Thyroid gland (tissue), 4 donors: ENCODE data around the gene WDR59. TPM values are rescaled to one million over a fixed set of nuclear protein-coding genes. Genes with fewer than 3 reads are reported as not detected.

Experiments used
- DNase-seq, 2 donors: peaks; one replicate each; pipeline ENCODE4 v3.0.0-alpha.2; 2019
- H3K27ac ChIP-seq, 3 donors: fragments of 200-600 bp; sonication (generic); 1 replicate in 2 of 3; 2 replicates in 1 of 3; pipeline ENCODE4 v1.5.1; 2016 to 2019; ENCODE audit warnings: mild to moderate bottlenecking in 1 of 3, moderate library complexity in 1 of 3
- H3K27me3 ChIP-seq: fragments of 200-600 bp; sonication (generic); one replicate; pipeline ENCODE4 v1.5.1; 2019
- H3K36me3 ChIP-seq, 2 donors: fragments of 200-600 bp; sonication (generic); one replicate each; pipeline ENCODE4 v1.5.1; 2016 to 2019
- H3K4me1 ChIP-seq, 2 donors: fragments of 200-600 bp; sonication (generic); one replicate each; pipeline ENCODE4 v1.5.1; 2017 to 2019
- H3K4me3 ChIP-seq, 3 donors: fragments of 200-600 bp; sonication (generic); replicated peaks in 1 of 3; 1 replicate in 2 of 3; 2 replicates in 1 of 3; pipeline ENCODE4 v1.5.1; 2016; ENCODE audit warnings: mild to moderate bottlenecking in 1 of 3
- H3K9me3 ChIP-seq: fragments of 200-600 bp; sonication (generic); one replicate; pipeline ENCODE4 v1.5.1; 2017
- CTCF ChIP-seq, 6 experiments: fragments of 200-600 bp in 3 of 6; fragments of 450-650 bp in 3 of 6; sonication (generic) in 3 of 6; IDR thresholded peaks; one replicate each; pipeline ENCODE4 v1.5.1; 2016 to 2019; ENCODE audit warnings: antibody characterized with exemption in 6 of 6, mild to moderate bottlenecking in 2 of 6, inconsistent platforms in 1 of 6, moderate library complexity in 1 of 6
- POLR2A ChIP-seq, 2 donors: fragments of 450-650 bp; IDR thresholded peaks; one replicate each; pipeline ENCODE4 v1.6.1; 2017; ENCODE audit warnings: antibody characterized with exemption in 2 of 2, mild to moderate bottlenecking in 2 of 2, moderate library complexity in 1 of 2
- WGBS, 2 donors: methylation state at CpG; one replicate each; pipeline ENCODE4 v1.1.5; 2017; 5-methylcytosine and 5-hydroxymethylcytosine counted together
- intact Hi-C: fragments of 100-400 bp; cut with DNase I; formaldehyde crosslinking; loops from one replicate; pipeline ENCODE4 v1.15.1; 2023
- total RNA-seq, 4 donors: library from RNA; depleted of rRNA; stranded (reverse); fragments of >200 nt; gene quantifications; one replicate each; pipeline ENCODE4 v1.2.3, GENCODE V29; 2016

Gene WDR59
- total RNA-seq, 4 donors from 2014 or later = 40.2 to 55.8 (median 46.9) TPM

- intact Hi-C loops = no loop called here
- peak overlapping the region; percentile 69 to 92 (median 87) for H3K27ac ChIP-seq
- TF ChIP-seq POLR2A (IDR thresholded peaks at IDR 0.05) (peak in 1 of 2 donors; percentile 6), CTCF (IDR thresholded peaks at IDR 0.05) (no peak)
- H3K36me3 ChIP-seq = no peaks in the 10 kb centered on the region
- peaks cover 55 to 60% of the 10 kb centered on the region in 2 donors for H3K4me1 ChIP-seq
- H3K27me3 ChIP-seq = no peaks in the 10 kb centered on the region
- WGBS, 2 donors = 51 to 53% methylated on average over 8 of the region's 8 CpGs
- no peaks in the 10 kb centered on the region for H3K9me3 ChIP-seq
- DNase-seq = no peak
- H3K4me3 ChIP-seq = no peak overlapping the region
Observed at GRCh38 chr16:75012380-75013081, 27.6 kb upstream of the WDR59 start.

- TF ChIP-seq CTCF (IDR thresholded peaks at IDR 0.05) (no peak), POLR2A (IDR thresholded peaks at IDR 0.05) (no peak)
- peak overlapping the region; percentile 69 to 92 (median 87) for H3K27ac ChIP-seq
- DNase-seq = no peak
- no peak overlapping the region for H3K4me3 ChIP-seq
- WGBS, 2 donors = 43 to 47% methylated on average over 3 of the region's 3 CpGs
- H3K27me3 ChIP-seq = no peaks in the 10 kb centered on the region
- intact Hi-C loops = no loop called here
- H3K36me3 ChIP-seq = no peaks in the 10 kb centered on the region
- H3K4me1 ChIP-seq = peaks cover 53 to 63% of the 10 kb centered on the region in 2 donors
- no peaks in the 10 kb centered on the region for H3K9me3 ChIP-seq
Observed at GRCh38 chr16:75011634-75012307, 26.8 kb upstream of the WDR59 start.

GRCh38 chr16:75010427-75010826 lies 25.5 kb upstream of the WDR59 start:
- Histone ChIP-seq H3K9me3 (no peaks in the 10 kb centered on the region), H3K4me3 (no peak overlapping the region), H3K27me3 (no peaks in the 10 kb centered on the region), H3K4me1 (peaks cover 63 to 74% of the 10 kb centered on the region in 2 donors), H3K27ac (peak overlapping the region; percentile 69 to 92 (median 87)), H3K36me3 (no peaks in the 10 kb centered on the region)
- 81 to 90% methylated on average over 3 of the region's 3 CpGs for WGBS, 2 donors
- intact Hi-C loops = no loop called here
- TF ChIP-seq CTCF (IDR thresholded peaks at IDR 0.05) = no peak
- no peak for TF ChIP-seq POLR2A (IDR thresholded peaks at IDR 0.05)
- no peak for DNase-seq

DNA sequence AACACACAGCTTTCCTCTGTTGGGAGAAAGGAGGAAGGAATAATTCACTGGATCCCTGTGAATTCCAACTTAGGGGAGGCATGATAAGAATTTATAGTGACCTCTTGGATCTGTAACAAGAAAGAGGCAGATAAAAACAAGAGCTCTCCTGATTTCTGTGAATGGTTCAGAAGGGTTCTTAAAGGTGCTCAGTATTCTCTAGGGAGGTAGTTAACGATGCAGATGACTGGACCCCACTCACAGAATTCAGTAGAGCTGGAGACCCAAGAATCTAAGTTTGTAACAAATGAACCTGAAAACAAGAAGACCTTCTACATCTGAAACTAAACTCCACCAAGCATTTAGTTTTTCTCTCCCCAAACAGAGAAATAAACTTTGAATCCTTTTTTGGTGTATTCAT lies 22.5 kb upstream of the WDR59 start:
- H3K27ac ChIP-seq = peak overlapping the region; percentile 74 to 92 (median 81)
- DNase-seq = peak in 1 of 2 donors; percentile 39

More for the DNA sequence above, 22.5 kb upstream of the WDR59 start:
- Histone ChIP-seq H3K27me3 (no peaks in the 10 kb centered on the region), H3K4me1 (peaks cover 68 to 77% of the 10 kb centered on the region in 2 donors), H3K9me3 (no peaks in the 10 kb centered on the region), H3K36me3 (no peaks in the 10 kb centered on the region), H3K4me3 (no peak overlapping the region)
- TF ChIP-seq CTCF (IDR thresholded peaks at IDR 0.05) (no peak), POLR2A (IDR thresholded peaks at IDR 0.05) (no peak)
- 23 to 30% methylated on average over 1 of the region's 1 CpG for WGBS, 2 donors
- intact Hi-C loops = no loop called here
